Pancreas (tissue), 10 donors: ENCODE measurements around the gene ACD. TPM values are rescaled to one million over a fixed set of nuclear protein-coding genes. Genes with fewer than 3 reads are reported as not detected.

Experiments
- ATAC-seq, 4 donors: fragments of 200-7000 bp; cut with Tn5 transposase; one replicate each; pipeline versions ENCODE4 v1.8.0 to v1.9.1; 2020; ENCODE audit warnings: mild to moderate bottlenecking in 4 of 4, moderate library complexity in 4 of 4
- DNase-seq, 6 donors: peaks; one replicate each; pipeline ENCODE4 v3.0.0-alpha.2; 2020
- FAIRE-seq: peaks from 2 replicates; lab custom pipeline; 2012; peaks lifted over from hg19 to GRCh38; lab: Jason Lieb, UNC
- H3K27ac ChIP-seq, 4 donors: fragments of 200-600 bp; sonication (generic); 1 replicate in 3 of 4; 2 replicates in 1 of 4; pipeline versions ENCODE4 v1.5.0 to v1.8.0; 2020
- H3K27me3 ChIP-seq, 4 donors: fragments of 200-600 bp; one replicate each; pipeline ENCODE4 v1.8.0; 2021
- H3K36me3 ChIP-seq, 3 donors: fragments of 200-600 bp; sonication (generic) in 1 of 3; one replicate each; pipeline versions ENCODE4 v1.5.0 to v1.8.0; 2020 to 2021
- H3K4me1 ChIP-seq, 3 donors: fragments of 200-600 bp; one replicate each; pipeline ENCODE4 v1.8.0; 2021
- H3K4me3 ChIP-seq, 4 donors: fragments of 200-600 bp; sonication (generic) in 2 of 4; one replicate each; pipeline versions ENCODE4 v1.5.0 to v1.8.0; 2020 to 2021
- H3K9me3 ChIP-seq, 4 donors: fragments of 200-600 bp; one replicate each; pipeline ENCODE4 v1.8.0; 2021
- WGBS, 2 donors: extraction: QIAGEN DNeasy Blood & Tissue Kit; methylation state at CpG; one replicate each; pipeline ENCODE4 v1.1.7; 2013; 5-methylcytosine and 5-hydroxymethylcytosine counted together
- intact Hi-C, 3 donors: fragments of 100-400 bp; cut with DNase I; formaldehyde crosslinking; loops; one replicate each; pipeline versions ENCODE4 v1.11.1 to v1.14.2; 2022
- polyA plus RNA-seq, 2 donors: library from polyadenylated mRNA; stranded (reverse); fragments of 200-250 nt; gene quantifications; one replicate each; pipeline ENCODE4 v1.2.3, GENCODE V29; 2013
- total RNA-seq, 6 donors: library from RNA; stranded (reverse); fragmentation: NEBNext Ultra II Directional in 4 of 6; extraction: Animal tissue kit (Norgen Biotek cat#: 25700) in 4 of 6; gene quantifications; one replicate each; pipeline versions ENCODE4 v1.2.1 to v1.2.4, GENCODE V29; 2021 to 2023
- TF ChIP-seq, protein P1 (sequence below), 4 donors: fragments of 200-600 bp; sonication (generic) in 3 of 4; IDR thresholded peaks; one replicate each; pipeline versions ENCODE4 v1.5.0 to v1.8.0; 2021; ENCODE audit warnings: antibody characterized with exemption in 4 of 4
- donor health status: healthy with polysubstance abuse.
- donor health status: DM: no; HTN: no; CAD: no; lungs with moderate emphysema.
- donor health status: DM: no; HTN: no; CAD: no.
- donor health status: control.
- donor health status: control.
- donor health status: Bipolar disorder and iron deficiency.
- donor health status: DM: yes; HTN: yes; CAD: no.
- donor health status: DM: no; HTN: no; CAD: no.
- donor health status: DM: no; HTN: no; CAD: no.
- donor health status: DM: yes; HTN: yes; CAD: no.

ACD gene
- total and polyA plus RNA-seq, 8 donors, result 6.6 to 29.0 (median 10.2) TPM

DNA sequence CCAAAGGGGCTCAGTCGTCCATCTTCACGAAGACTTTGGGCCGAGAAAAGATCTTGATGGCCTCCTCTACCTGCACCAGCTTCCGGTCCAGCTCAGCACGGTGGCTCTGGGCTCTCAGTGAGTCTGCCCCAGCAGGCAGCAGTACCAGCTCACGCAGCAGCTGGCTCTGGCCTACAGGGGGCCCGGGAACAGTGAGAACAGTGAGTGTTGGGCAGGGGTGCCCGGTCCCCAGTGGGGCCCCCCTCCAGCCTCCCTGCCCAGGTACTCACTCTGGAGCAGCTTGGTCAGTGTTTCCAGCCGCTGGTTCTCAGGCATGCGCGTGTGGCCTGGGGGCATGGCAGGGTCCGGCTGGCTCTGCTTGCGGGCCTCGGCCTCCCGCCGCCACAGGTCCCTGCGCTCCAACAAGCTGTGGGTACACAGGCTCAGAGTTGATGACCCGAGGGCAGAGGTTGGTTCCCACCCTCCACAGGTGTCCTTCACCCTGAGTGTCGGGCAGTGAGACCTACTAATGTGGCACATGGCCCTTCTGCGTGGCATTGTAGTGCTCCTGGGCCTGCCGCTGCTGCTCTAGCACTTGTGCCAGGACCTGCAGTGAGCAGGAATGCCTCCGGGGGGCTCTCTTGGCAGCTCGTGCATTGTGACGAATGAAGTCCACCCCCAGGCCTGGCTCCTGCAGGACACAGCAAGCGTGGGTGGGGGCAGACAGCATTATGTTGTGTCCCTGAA, 3.3 kb upstream of the ACD start:
- peak in 5 of 6 donors; percentile 51 to 88 (median 63) for DNase-seq
- intact Hi-C loops, result loop anchor here in 1 of 3 donors (10.0 kb wide), 1 partner anchor 139 kb away; the partner anchor contains the start of gene RIPOR1
- Histone ChIP-seq H3K4me1 (peaks cover 31 to 43% (median 39%) of the 10 kb centered on the region in 3 donors), H3K27me3 (no peaks in the 10 kb centered on the region), H3K36me3 (no peaks in the 10 kb centered on the region), H3K9me3 (no peaks in the 10 kb centered on the region), H3K27ac (peak overlapping the region; percentile 69 to 84 (median 76)), H3K4me3 (peak overlapping the region in 2 of 4 donors; percentile 19 to 83)
- WGBS, 2 donors, result 35 to 48% methylated on average over 25 of the region's 25 CpGs
- no peak for ATAC-seq
- TF ChIP-seq, protein P1, sequence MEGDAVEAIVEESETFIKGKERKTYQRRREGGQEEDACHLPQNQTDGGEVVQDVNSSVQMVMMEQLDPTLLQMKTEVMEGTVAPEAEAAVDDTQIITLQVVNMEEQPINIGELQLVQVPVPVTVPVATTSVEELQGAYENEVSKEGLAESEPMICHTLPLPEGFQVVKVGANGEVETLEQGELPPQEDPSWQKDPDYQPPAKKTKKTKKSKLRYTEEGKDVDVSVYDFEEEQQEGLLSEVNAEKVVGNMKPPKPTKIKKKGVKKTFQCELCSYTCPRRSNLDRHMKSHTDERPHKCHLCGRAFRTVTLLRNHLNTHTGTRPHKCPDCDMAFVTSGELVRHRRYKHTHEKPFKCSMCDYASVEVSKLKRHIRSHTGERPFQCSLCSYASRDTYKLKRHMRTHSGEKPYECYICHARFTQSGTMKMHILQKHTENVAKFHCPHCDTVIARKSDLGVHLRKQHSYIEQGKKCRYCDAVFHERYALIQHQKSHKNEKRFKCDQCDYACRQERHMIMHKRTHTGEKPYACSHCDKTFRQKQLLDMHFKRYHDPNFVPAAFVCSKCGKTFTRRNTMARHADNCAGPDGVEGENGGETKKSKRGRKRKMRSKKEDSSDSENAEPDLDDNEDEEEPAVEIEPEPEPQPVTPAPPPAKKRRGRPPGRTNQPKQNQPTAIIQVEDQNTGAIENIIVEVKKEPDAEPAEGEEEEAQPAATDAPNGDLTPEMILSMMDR (IDR thresholded peaks at IDR 0.05), result no peak
- FAIRE-seq, result no peak

DNA sequence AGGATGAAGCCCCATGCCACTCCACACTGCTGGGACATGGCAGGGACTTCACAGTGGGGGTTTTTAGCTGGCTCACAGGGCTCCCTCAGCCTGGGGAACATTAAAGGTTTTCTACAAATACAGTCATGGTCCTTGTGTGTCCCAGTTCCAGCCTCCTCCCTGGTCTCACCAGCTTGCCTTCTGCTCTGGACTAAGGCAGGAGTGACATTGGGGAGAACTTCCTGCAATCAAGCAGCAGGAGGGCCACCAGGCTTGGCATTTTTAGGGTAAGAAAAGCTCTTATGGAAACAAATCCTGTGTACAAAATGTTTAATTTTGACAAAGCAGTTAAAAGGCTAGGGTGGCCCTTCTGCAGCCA, 2.6 kb upstream of the ACD start:
- peak overlapping the region in 2 of 4 donors; percentile 71 to 82 for H3K27ac ChIP-seq
- ATAC-seq, result no peak

DNA sequence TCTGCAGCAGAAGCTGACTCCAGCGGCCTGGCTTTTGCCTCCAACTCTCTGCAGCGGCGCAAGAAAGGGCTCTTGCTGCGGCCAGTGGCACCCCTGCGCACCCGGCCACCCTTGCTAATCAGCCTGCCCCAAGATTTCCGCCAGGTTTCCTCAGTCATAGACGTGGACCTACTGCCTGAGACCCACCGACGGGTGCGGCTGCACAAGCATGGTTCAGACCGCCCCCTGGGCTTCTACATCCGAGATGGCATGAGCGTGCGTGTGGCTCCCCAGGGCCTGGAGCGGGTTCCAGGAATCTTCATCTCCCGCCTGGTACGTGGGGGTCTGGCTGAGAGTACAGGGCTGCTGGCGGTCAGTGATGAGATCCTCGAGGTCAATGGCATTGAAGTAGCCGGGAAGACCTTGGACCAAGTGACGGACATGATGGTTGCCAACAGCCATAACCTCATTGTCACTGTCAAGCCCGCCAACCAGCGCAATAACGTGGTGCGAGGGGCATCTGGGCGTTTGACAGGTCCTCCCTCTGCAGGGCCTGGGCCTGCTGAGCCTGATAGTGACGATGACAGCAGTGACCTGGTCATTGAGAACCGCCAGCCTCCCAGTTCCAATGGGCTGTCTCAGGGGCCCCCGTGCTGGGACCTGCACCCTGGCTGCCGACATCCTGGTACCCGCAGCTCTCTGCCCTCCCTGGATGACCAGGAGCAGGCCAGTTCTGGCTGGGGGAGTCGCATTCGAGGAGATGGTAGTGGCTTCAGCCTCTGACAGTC, 2.0 kb upstream of the ACD start:
- WGBS, 2 donors, result 68 to 78% methylated on average over 34 of the region's 34 CpGs
- Histone ChIP-seq H3K4me1 (peaks cover 24 to 35% (median 33%) of the 10 kb centered on the region in 3 donors), H3K27ac (peak overlapping the region; percentile 69 to 95 (median 76)), H3K36me3 (no peaks in the 10 kb centered on the region), H3K27me3 (no peaks in the 10 kb centered on the region), H3K9me3 (no peaks in the 10 kb centered on the region), H3K4me3 (peak overlapping the region in 3 of 4 donors; percentile 5 to 89 (median 79))
- DNase-seq (peak in 2 of 6 donors; percentile 32 to 81), FAIRE-seq (no peak), ATAC-seq (no peak)
- TF ChIP-seq, protein P1 (IDR thresholded peaks at IDR 0.05), result no peak
- intact Hi-C loops, result loop anchor here in 1 of 3 donors (10.0 kb wide), 1 partner anchor 137 kb away; the partner anchor contains the start of gene RIPOR1

More for the DNA sequence above, 2.6 kb upstream of the ACD start:
- FAIRE-seq, result no peak
- TF ChIP-seq, protein P1 (IDR thresholded peaks at IDR 0.05), result no peak
- intact Hi-C loops, result loop anchor here in 1 of 3 donors (10.0 kb wide), 1 partner anchor 138 kb away; the partner anchor contains the start of gene RIPOR1
- Histone ChIP-seq H3K4me1 (peaks cover 29 to 41% (median 39%) of the 10 kb centered on the region in 3 donors), H3K36me3 (no peaks in the 10 kb centered on the region), H3K27me3 (no peaks in the 10 kb centered on the region), H3K9me3 (no peaks in the 10 kb centered on the region), H3K4me3 (no peak overlapping the region)
- DNase-seq, result no peak

- 8% methylated on average over 38 to 39 of the region's 39 CpGs for WGBS, 2 donors
- H3K36me3 ChIP-seq, result no peaks in the 10 kb centered on the region
- peak in 5 of 6 donors; percentile 52 to 83 (median 61) for DNase-seq
- no peaks in the 10 kb centered on the region for H3K9me3 ChIP-seq
- intact Hi-C loops, result loop anchor here in 1 of 3 donors (10.0 kb wide), 1 partner anchor 136 kb away; the partner anchor contains the start of gene RIPOR1
- H3K27me3 ChIP-seq, result no peaks in the 10 kb centered on the region
- peak in 3 of 4 donors; percentile 1 to 4 (median 2) for ATAC-seq
- TF ChIP-seq, protein P1 (IDR thresholded peaks at IDR 0.05), result no peak
- peak overlapping the region; percentile 5 to 89 (median 55) for H3K4me3 ChIP-seq
- FAIRE-seq, result no peak
- H3K27ac ChIP-seq, result peak overlapping the region; percentile 69 to 95 (median 76)
- peaks cover 23 to 33% (median 31%) of the 10 kb centered on the region in 3 donors for H3K4me1 ChIP-seq
Measured at GRCh38 chr16:67661101-67661761, 1.2 kb upstream of the ACD start.
